Activated CD4-positive, alpha-beta T cell treated with anti-CD3 and anti-CD28 coated beads, Interleukin-2, Interleukin-4, amounts not matched to agents 100 ng/mL and 50 ng/mL, durations not matched to agents 16 hours and 8 hours (primary cell): ENCODE results near the gene ANKRD24.
"Not testable (repeated sequence)": the region's sequence is repeated elsewhere in the genome, so short reads cannot be mapped to it uniquely, and the experiment has no call there.

Experiments
- DNase-seq: peaks from one replicate; pipeline ENCODE4 v3.0.0-alpha.2; 2020; ENCODE audit warnings: low spot score

The ANKRD24 gene

GRCh38 chr19:4268816-4269430 lies 86.4 kb downstream of the ANKRD24 start:
- DNase-seq = no peak

GRCh38 chr19:4272894-4273293 lies 90.4 kb downstream of the ANKRD24 start:
- no peak for DNase-seq

- DNase-seq = not testable (repeated sequence)
These were observed 91.8 kb downstream of the ANKRD24 start for GRCh38 chr19:4274321-4274686.
